Measurements from ENCODE around the gene AEN. TPM values are rescaled to one million over a fixed set of nuclear protein-coding genes. Genes with fewer than 3 reads are reported as not detected.

AEN gene
- total and polyA plus RNA-seq, 10 donors = 12.9 to 40.3 (median 23.5) TPM

GRCh38 chr15:88591384-88591783 is 29.8 kb upstream of the AEN start:
- Histone ChIP-seq H3K36me3 (no peaks in the 10 kb centered on the region), H3K4me3 (no peak overlapping the region), H3K27ac (no peak overlapping the region), H3K4me1 (no peaks in the 10 kb centered on the region), H3K27me3 (replicated peaks in 1 of 7) (no peaks in the 10 kb centered on the region), H3K9me3 (no peaks in the 10 kb centered on the region)
- intact Hi-C loops (cut with DNase I; ENCODE audit: low total_unique reads) = no loop called here
- no peak for DNase-seq
- TF ChIP-seq POLR2A (IDR thresholded peaks at IDR 0.05) = no peak
- no peak for TF ChIP-seq POLR2AphosphoS5 (IDR thresholded peaks at IDR 0.05)
- TF ChIP-seq CTCF (IDR thresholded peaks at IDR 0.05 in 8 of 11, conservative IDR thresholded peaks at IDR 0.05 in 3 of 11) = no peak

GRCh38 chr15:88603885-88604284 is 17.3 kb upstream of the AEN start:
- H3K27ac ChIP-seq = no peak overlapping the region
- H3K36me3 ChIP-seq = no peaks in the 10 kb centered on the region
- intact Hi-C loops (cut with DNase I; ENCODE audit: low total_unique reads) = no loop called here
- no peak for DNase-seq
- no peaks in the 10 kb centered on the region for H3K9me3 ChIP-seq
- no peak overlapping the region for H3K4me3 ChIP-seq
- peaks cover 11 to 66% (median 42%) of the 10 kb centered on the region in 7 donors for H3K27me3 ChIP-seq (replicated peaks in 1 of 7)
- no peak for TF ChIP-seq CTCF (IDR thresholded peaks at IDR 0.05 in 8 of 11, conservative IDR thresholded peaks at IDR 0.05 in 3 of 11)
- TF ChIP-seq POLR2AphosphoS5 (IDR thresholded peaks at IDR 0.05) = no peak
- TF ChIP-seq POLR2A (IDR thresholded peaks at IDR 0.05) = no peak
- 11 to 17% (median 14%) methylated on average over 14 of the region's 14 CpGs for WGBS, 5 donors
- H3K4me1 ChIP-seq = peaks cover 7 to 21% (median 18%) of the 10 kb centered on the region in 6 donors

- H3K4me3 ChIP-seq = peak overlapping the region in 3 of 8 donors; percentile 4 to 42 (median 10)
- H3K27ac ChIP-seq = no peak overlapping the region
- intact Hi-C loops (cut with DNase I; ENCODE audit: low total_unique reads) = no loop called here
- 3 to 5% (median 4%) methylated on average over 24 to 46 of the region's 46 CpGs for WGBS, 5 donors
- peaks cover 7 to 21% (median 18%) of the 10 kb centered on the region in 6 donors for H3K4me1 ChIP-seq
- TF ChIP-seq CTCF (IDR thresholded peaks at IDR 0.05 in 8 of 11, conservative IDR thresholded peaks at IDR 0.05 in 3 of 11) (no peak), POLR2AphosphoS5 (IDR thresholded peaks at IDR 0.05) (no peak), POLR2A (IDR thresholded peaks at IDR 0.05) (no peak)
- peaks cover 11 to 73% (median 42%) of the 10 kb centered on the region in 7 donors for H3K27me3 ChIP-seq (replicated peaks in 1 of 7)
- no peaks in the 10 kb centered on the region for H3K36me3 ChIP-seq
- no peak for DNase-seq
- no peaks in the 10 kb centered on the region for H3K9me3 ChIP-seq
Measured at GRCh38 chr15:88604381-88605188, 16.6 kb upstream of the AEN start.

GRCh38 chr15:88605189-88606069 is 15.7 kb upstream of the AEN start:
- DNase-seq = peak; percentile 76
- no peaks in the 10 kb centered on the region for H3K9me3 ChIP-seq
- H3K27ac ChIP-seq = no peak overlapping the region
- peaks cover 7 to 21% (median 18%) of the 10 kb centered on the region in 6 donors for H3K4me1 ChIP-seq
- TF ChIP-seq CTCF (IDR thresholded peaks at IDR 0.05 in 8 of 11, conservative IDR thresholded peaks at IDR 0.05 in 3 of 11) (no peak), POLR2AphosphoS5 (IDR thresholded peaks at IDR 0.05) (peak in 1 of 3 donors; percentile 25), POLR2A (IDR thresholded peaks at IDR 0.05) (no peak)
- no peaks in the 10 kb centered on the region for H3K36me3 ChIP-seq
- intact Hi-C loops (cut with DNase I; ENCODE audit: low total_unique reads) = no loop called here
- peak overlapping the region in 1 of 8 donors; percentile 42 for H3K4me3 ChIP-seq
- peaks cover 11 to 77% (median 42%) of the 10 kb centered on the region in 7 donors for H3K27me3 ChIP-seq (replicated peaks in 1 of 7)
- WGBS, 5 donors = 4 to 11% (median 5%) methylated on average over 25 to 58 of the region's 58 CpGs

All from spleen (tissue), 11 donors.